Endothelial cell of umbilical vein (primary cell): ENCODE data around the gene ARHGEF7. TPM values are rescaled to one million over a fixed set of nuclear protein-coding genes. Genes with fewer than 3 reads are reported as not detected.

Experiments
- BruUV-seq: library from RNA; stranded (reverse); fragments of 400-500 nt; replicated peaks from 2 replicates; lab custom pipeline; 2021; lab: Mats Ljungman, UMichigan
- CTCF ChIA-PET: fragments of 300-600, 350-600 bp; sonication (Branson Sonifier 250); formaldehyde crosslinking; loops from one replicate; lab custom pipeline; 2021; ENCODE audit warnings: antibody characterized with exemption, inconsistent platforms; lab: Charles Lee
- POLR2A ChIA-PET: fragments of 300-600, 350-600 bp; sonication (Branson Sonifier 250); formaldehyde crosslinking; loops from one replicate; lab custom pipeline; 2021; ENCODE audit warnings: antibody characterized with exemption, inconsistent platforms; lab: Charles Lee
- DNase-seq: peaks from one replicate; pipeline ENCODE4 v3.0.0-alpha.2; 2011; ENCODE audit warnings: low read depth, low spot score
- FAIRE-seq: peaks from 2 replicates; lab custom pipeline; 2011; peaks lifted over from hg19 to GRCh38; lab: Jason Lieb, UNC
- H2AFZ ChIP-seq: 2 replicates; pipeline ENCODE4 v1.6.0; 2012; ENCODE audit warnings: low read depth, low read length, control low read depth, inconsistent platforms
- H3K27ac ChIP-seq: 2 replicates; pipeline ENCODE4 v1.5.1; 2011; ENCODE audit warnings: low read depth, mild to moderate bottlenecking, control low read depth, low read length, moderate library complexity; ENCODE audit not compliant: insufficient read depth
- H3K27me3 ChIP-seq, 2 experiments: 2 replicates each; pipeline versions ENCODE4 v1.6.0 to v1.6.1; 2011; ENCODE audit warnings: low read length in 2 of 2, mixed read lengths in 1 of 2; ENCODE audit not compliant: control insufficient read depth in 2 of 2, insufficient read depth in 2 of 2
- H3K36me3 ChIP-seq, 2 experiments: 2 replicates in 1 of 2; 3 replicates in 1 of 2; pipeline ENCODE4 v1.5.1; 2011; ENCODE audit warnings: low read length in 2 of 2, mild to moderate bottlenecking in 1 of 2, moderate library complexity in 1 of 2; ENCODE audit not compliant: control insufficient read depth in 2 of 2, insufficient read depth in 2 of 2; ENCODE audit errors: extremely low read depth in 1 of 2
- H3K4me1 ChIP-seq: 3 replicates; pipeline ENCODE4 v1.5.1; 2011; ENCODE audit warnings: mild to moderate bottlenecking, low read length; ENCODE audit not compliant: control insufficient read depth, insufficient read depth; ENCODE audit errors: extremely low read depth
- H3K4me2 ChIP-seq: 2 replicates; pipeline ENCODE4 v1.6.1; 2011; ENCODE audit warnings: low read length, control low read depth, mixed read lengths; ENCODE audit not compliant: insufficient read depth
- H3K4me3 ChIP-seq, 3 experiments: fragments of 200-600 bp in 1 of 3; sonication (generic), shearing (Covaris generic) in 1 of 3; replicated peaks in 1 of 3; 2 replicates each; pipeline ENCODE4 v1.5.1; 2011 to 2016; ENCODE audit warnings: control low read depth in 3 of 3, low read length in 3 of 3, mild to moderate bottlenecking in 2 of 3, inconsistent platforms in 1 of 3, low read depth in 1 of 3, moderate library complexity in 1 of 3; ENCODE audit not compliant: insufficient read depth in 1 of 3
- H3K79me2 ChIP-seq: 2 replicates; pipeline ENCODE4 v1.6.0; 2012; ENCODE audit warnings: low read length, inconsistent platforms; ENCODE audit not compliant: control insufficient read depth, insufficient read depth
- H3K9ac ChIP-seq: replicated peaks from 2 replicates; pipeline ENCODE3; 2011; ENCODE audit warnings: low read length, control low read depth; ENCODE audit not compliant: insufficient read depth; ENCODE audit errors: extremely low read depth
- H3K9me1 ChIP-seq: replicated peaks from 3 replicates; pipeline ENCODE4 v1.6.0; 2011; ENCODE audit warnings: mild to moderate bottlenecking, low read length; ENCODE audit not compliant: control insufficient read depth, insufficient read depth; ENCODE audit errors: extremely low read depth
- H3K9me3 ChIP-seq: replicated peaks from 2 replicates; pipeline ENCODE4 v1.5.1; 2012; ENCODE audit warnings: low read length, inconsistent platforms; ENCODE audit not compliant: control insufficient read depth, insufficient read depth
- H4K20me1 ChIP-seq: replicated peaks from 2 replicates; pipeline ENCODE3; 2011; ENCODE audit warnings: mild to moderate bottlenecking, low read length; ENCODE audit not compliant: control insufficient read depth, insufficient read depth; ENCODE audit errors: extremely low read depth
- FOS ChIP-seq: IDR thresholded peaks from 2 replicates; pipeline ENCODE4 v1.6.1; 2011; ENCODE audit warnings: mild to moderate bottlenecking, low read length, moderate library complexity, borderline replicate concordance; ENCODE audit not compliant: insufficient read depth
- GATA2 ChIP-seq: IDR thresholded peaks from 2 replicates; pipeline ENCODE4 v1.7.0; 2011; ENCODE audit warnings: low read depth, mild to moderate bottlenecking, moderate library complexity, mixed read lengths, low read length; ENCODE audit not compliant: insufficient read length, insufficient read depth
- MYC ChIP-seq: IDR thresholded peaks from one replicate; pipeline ENCODE4 v1.6.1; 2011; ENCODE audit warnings: mild to moderate bottlenecking, low read depth, low read length
- POLR2A ChIP-seq: IDR thresholded peaks from 2 replicates; pipeline ENCODE4 v1.6.1; 2012; ENCODE audit warnings: low read depth, mild to moderate bottlenecking, control low read depth, low read length
- POLR2AphosphoS5 ChIP-seq: IDR thresholded peaks from 2 replicates; pipeline ENCODE4 v1.6.1; 2012; ENCODE audit warnings: low read depth, mild to moderate bottlenecking, control low read depth, low read length, moderate library complexity; ENCODE audit not compliant: insufficient read depth
- dilution Hi-C: fragments of 300-500 bp; cut with MboI; formaldehyde crosslinking; loops from one replicate; pipeline ENCODE4 v1.15.0; 2019; ENCODE audit warnings: low sequenced_read_pairs; ENCODE audit not compliant: extremely low pct_ligation_motif_present
- intact Hi-C: fragments of 100-400 bp; cut with micrococcal nuclease; formaldehyde crosslinking; loops from one replicate; pipeline ENCODE4 v1.10.0; 2022
- polyA plus RNA-seq, 4 experiments: library from polyadenylated mRNA; depleted of rRNA in 3 of 4; stranded (reverse) in 3 of 4; unstranded in 1 of 4; fragments of >200 nt; gene quantifications; 2 replicates each; pipeline versions ENCODE4 v1.2.1 to v1.2.3, GENCODE V29; 2011 to 2012; ENCODE audit warnings: missing spikeins in 1 of 4
- total RNA-seq: library from RNA; stranded (reverse); gene quantifications from 2 replicates; pipeline ENCODE4 v1.2.3, GENCODE V29; 2021
- TF ChIP-seq, protein P1 (sequence below), 2 donors: IDR thresholded peaks; 1 replicate in 1 of 2; 2 replicates in 1 of 2; pipeline ENCODE4 v1.5.1; 2011; ENCODE audit warnings: low read length in 2 of 2, mild to moderate bottlenecking in 2 of 2, moderate library complexity in 2 of 2, control low read depth in 1 of 2, inconsistent platforms in 1 of 2, low read depth in 1 of 2; ENCODE audit not compliant: insufficient read depth in 1 of 2; ENCODE audit errors: extremely low read depth in 1 of 2
- TF ChIP-seq, protein P2 (sequence below): IDR thresholded peaks from 2 replicates; pipeline ENCODE4 v1.6.1; 2011; ENCODE audit not compliant: insufficient read depth, insufficient read length

ARHGEF7 gene
- total and polyA plus RNA-seq, 2 donors (not counting 3 experiments of a cell fraction or from before 2014, with no cell fraction given): 94.9 to 155 TPM

DNA sequence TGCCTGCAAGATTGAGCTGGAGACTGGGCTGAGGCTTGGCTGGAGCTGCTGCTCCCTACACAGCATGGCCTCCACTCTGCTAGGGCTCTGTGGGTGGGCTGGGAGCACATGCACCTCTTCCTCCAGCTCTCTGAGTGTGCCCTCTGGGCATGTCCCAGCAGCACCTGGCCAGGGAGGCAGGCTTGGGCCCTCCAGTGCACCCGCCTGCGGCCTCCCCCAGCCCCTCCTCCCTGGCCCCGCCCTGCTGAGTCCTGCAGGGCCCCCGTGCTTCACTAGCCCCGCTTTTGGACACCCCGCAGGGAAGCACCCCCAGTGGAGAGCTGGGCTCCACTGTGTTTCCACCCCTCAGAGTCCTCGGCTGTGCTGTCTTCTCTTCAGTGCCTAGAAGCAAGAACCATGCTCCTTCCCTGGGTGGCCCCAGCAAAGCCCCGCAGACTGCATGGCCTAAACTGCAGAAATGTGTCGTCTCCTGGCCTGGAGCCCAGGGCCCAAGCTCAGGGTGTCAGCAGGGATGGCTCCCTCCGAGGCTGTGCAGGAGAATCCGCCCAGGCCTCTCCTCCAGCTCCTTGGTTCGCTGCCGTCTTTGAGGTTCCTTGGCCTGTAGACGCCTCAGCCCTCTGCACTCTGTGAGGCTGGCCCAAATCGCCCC lies 200.4 kb downstream of the ARHGEF7 start:
- Histone ChIP-seq H4K20me1 (peaks cover 5% of the 10 kb centered on the region), H3K36me3 (peaks cover 0 to 3% of the 10 kb centered on the region in 2 experiments), H3K4me2 (no peak overlapping the region), H3K27me3 (no peaks in the 10 kb centered on the region), H2AFZ (no peak overlapping the region), H3K4me3 (no peak overlapping the region), H3K79me2 (no peaks in the 10 kb centered on the region), H3K4me1 (peaks cover 4% of the 10 kb centered on the region), H3K9ac (no peak overlapping the region), H3K27ac (no peak overlapping the region), H3K9me1 (no peaks in the 10 kb centered on the region), H3K9me3 (no peaks in the 10 kb centered on the region)
- no TSS peak for BruUV-seq
- DNase-seq: no peak
- TF ChIP-seq, protein P1, sequence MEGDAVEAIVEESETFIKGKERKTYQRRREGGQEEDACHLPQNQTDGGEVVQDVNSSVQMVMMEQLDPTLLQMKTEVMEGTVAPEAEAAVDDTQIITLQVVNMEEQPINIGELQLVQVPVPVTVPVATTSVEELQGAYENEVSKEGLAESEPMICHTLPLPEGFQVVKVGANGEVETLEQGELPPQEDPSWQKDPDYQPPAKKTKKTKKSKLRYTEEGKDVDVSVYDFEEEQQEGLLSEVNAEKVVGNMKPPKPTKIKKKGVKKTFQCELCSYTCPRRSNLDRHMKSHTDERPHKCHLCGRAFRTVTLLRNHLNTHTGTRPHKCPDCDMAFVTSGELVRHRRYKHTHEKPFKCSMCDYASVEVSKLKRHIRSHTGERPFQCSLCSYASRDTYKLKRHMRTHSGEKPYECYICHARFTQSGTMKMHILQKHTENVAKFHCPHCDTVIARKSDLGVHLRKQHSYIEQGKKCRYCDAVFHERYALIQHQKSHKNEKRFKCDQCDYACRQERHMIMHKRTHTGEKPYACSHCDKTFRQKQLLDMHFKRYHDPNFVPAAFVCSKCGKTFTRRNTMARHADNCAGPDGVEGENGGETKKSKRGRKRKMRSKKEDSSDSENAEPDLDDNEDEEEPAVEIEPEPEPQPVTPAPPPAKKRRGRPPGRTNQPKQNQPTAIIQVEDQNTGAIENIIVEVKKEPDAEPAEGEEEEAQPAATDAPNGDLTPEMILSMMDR (IDR thresholded peaks at IDR 0.05; ENCODE audit: extremely low read depth in 1 of 2, insufficient read depth in 1 of 2, low read depth in 1 of 2, low read length in 2 of 2): no peak
- TF ChIP-seq, protein P2, sequence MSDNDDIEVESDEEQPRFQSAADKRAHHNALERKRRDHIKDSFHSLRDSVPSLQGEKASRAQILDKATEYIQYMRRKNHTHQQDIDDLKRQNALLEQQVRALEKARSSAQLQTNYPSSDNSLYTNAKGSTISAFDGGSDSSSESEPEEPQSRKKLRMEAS: no peak
- TF ChIP-seq POLR2AphosphoS5: no peak
- no peak for TF ChIP-seq MYC
- no peak for TF ChIP-seq GATA2
- no peak for TF ChIP-seq POLR2A
- no peak for TF ChIP-seq FOS
- CTCF ChIA-PET: no interaction called here
- intact Hi-C loops: no loop called here
- dilution Hi-C loops: no loop called here
- FAIRE-seq: no peak
- POLR2A ChIA-PET: no interaction called here
